HepG2 (cell line): Measurements from ENCODE around the gene BABAM2. TPM values are rescaled to one million over a fixed set of nuclear protein-coding genes. Genes with fewer than 3 reads are reported as not detected.

Experiments used
- ATAC-seq: fragments of 200-7000 bp; cut with Tn5 transposase; 3 replicates; pipeline ENCODE4 v1.9.1; 2020; ENCODE audit warnings: mild to moderate bottlenecking, moderate library complexity
- BruUV-seq: library from RNA; stranded (reverse); fragments of 400-500 nt; replicated peaks from 2 replicates; lab custom pipeline; 2021; lab: Mats Ljungman, UMichigan
- CTCF ChIA-PET: fragments of 300-600 bp; formaldehyde crosslinking; extraction: SDS; loops from one replicate; lab custom pipeline; 2021; ENCODE audit warnings: low total read pairs, inconsistent platforms, low intra/inter-chr PET ratio; lab: Yijun Ruan, JAX
- POLR2A ChIA-PET: fragments of 350-600 bp; sonication (Branson Sonifier 250); formaldehyde crosslinking; loops from one replicate; lab custom pipeline; 2020; ENCODE audit warnings: antibody characterized with exemption, inconsistent platforms; lab: Yijun Ruan, JAX
- DNase-seq: peaks from one replicate; pipeline ENCODE4 v3.0.0-alpha.2; 2015; ENCODE audit warnings: low spot score
- FAIRE-seq: peaks from 3 replicates; lab custom pipeline; 2011; peaks lifted over from hg19 to GRCh38; lab: Jason Lieb, UNC
- H2AFZ ChIP-seq: one replicate; pipeline ENCODE4 v1.6.1; 2011; ENCODE audit warnings: low read length, inconsistent platforms
- H3K27ac ChIP-seq: fragments of 300-600 bp; 3 replicates; pipeline ENCODE4 v1.8.0; 2011; ENCODE audit warnings: mixed run types, mild to moderate bottlenecking, mixed read lengths, low read length, inconsistent platforms; ENCODE audit not compliant: insufficient read depth; ENCODE audit errors: extremely low read length
- H3K27me3 ChIP-seq, 2 experiments: fragments of 200-600 bp in 1 of 2; 2 replicates in 1 of 2; 3 replicates in 1 of 2; pipeline versions ENCODE4 v1.6.0 to v1.8.0; 2011; ENCODE audit warnings: low read length in 2 of 2, mild to moderate bottlenecking in 2 of 2, moderate library complexity in 2 of 2, inconsistent platforms in 1 of 2; ENCODE audit not compliant: insufficient read depth in 2 of 2, control insufficient read depth in 1 of 2
- H3K36me3 ChIP-seq, 2 experiments: fragments of 200-600 bp in 1 of 2; replicated peaks in 1 of 2; 2 replicates in 1 of 2; 3 replicates in 1 of 2; pipeline versions ENCODE4 v1.5.1 to v1.8.0; 2011; ENCODE audit warnings: low read length in 2 of 2, inconsistent platforms in 1 of 2; ENCODE audit not compliant: insufficient read depth in 2 of 2, control insufficient read depth in 1 of 2
- H3K4me1 ChIP-seq: 2 replicates; pipeline ENCODE4 v1.5.1; 2012; ENCODE audit warnings: low read length, inconsistent platforms; ENCODE audit not compliant: insufficient read depth
- H3K4me2 ChIP-seq: 2 replicates; pipeline ENCODE4 v1.6.0; 2011; ENCODE audit warnings: low read depth, low read length, inconsistent platforms
- H3K4me3 ChIP-seq, 3 experiments: fragments of 200-600 bp in 1 of 3; sonication (generic), shearing (Covaris generic) in 1 of 3; replicated peaks in 1 of 3; 2 replicates each; pipeline ENCODE4 v1.5.1; 2011 to 2016; ENCODE audit warnings: low read length in 3 of 3, inconsistent platforms in 2 of 3, low read depth in 2 of 3, mild to moderate bottlenecking in 2 of 3, control low read depth in 1 of 3, mixed read lengths in 1 of 3; ENCODE audit not compliant: insufficient read depth in 1 of 3
- H3K79me2 ChIP-seq: one replicate; pipeline ENCODE4 v1.6.1; 2011; ENCODE audit warnings: low read length, inconsistent platforms; ENCODE audit not compliant: insufficient read depth
- H3K9ac ChIP-seq: 2 replicates; pipeline ENCODE4 v1.6.0; 2011; ENCODE audit warnings: mild to moderate bottlenecking, low read depth, low read length, inconsistent platforms; ENCODE audit not compliant: insufficient read depth
- H3K9me3 ChIP-seq: 2 replicates; pipeline ENCODE4 v1.5.1; 2012; ENCODE audit warnings: mild to moderate bottlenecking, low read length
- H4K20me1 ChIP-seq: 2 replicates; pipeline ENCODE4 v1.6.0; 2011; ENCODE audit warnings: inconsistent platforms, mild to moderate bottlenecking, low read length, moderate library complexity; ENCODE audit not compliant: insufficient read depth
- ARNTL ChIP-seq: sonication (generic); formaldehyde crosslinking; IDR thresholded peaks from 2 replicates; pipeline ENCODE4 v1.4.0; 2020; ENCODE audit warnings: mild to moderate bottlenecking, missing genetic modification reagents
- NONO ChIP-seq, 2 experiments: fragments of 450-650 bp in 1 of 2; sonication (generic) in 1 of 2; formaldehyde crosslinking in 1 of 2; IDR thresholded peaks in 1 of 2; conservative IDR thresholded peaks in 1 of 2; 2 replicates each; pipeline versions ENCODE4 v1.6.1 to v1.8.0; 2017 to 2022; ENCODE audit warnings: mild to moderate bottlenecking in 1 of 2, missing genetic modification reagents in 1 of 2, moderate library complexity in 1 of 2
- RBAK ChIP-seq: sonication (generic); formaldehyde crosslinking; IDR thresholded peaks from 2 replicates; pipeline ENCODE4 v1.5.1; 2020; ENCODE audit warnings: mild to moderate bottlenecking, missing genetic modification reagents
- SSRP1 ChIP-seq: IDR thresholded peaks from 2 replicates; pipeline ENCODE4 v1.6.1; 2016; ENCODE audit warnings: control low read depth
- ZNF276 ChIP-seq: sonication (generic); formaldehyde crosslinking; IDR thresholded peaks from 2 replicates; pipeline ENCODE4 v1.4.0; 2020; ENCODE audit warnings: mild to moderate bottlenecking, low read depth, missing genetic modification reagents
- ZNF589 ChIP-seq: sonication (generic); formaldehyde crosslinking; conservative IDR thresholded peaks from 2 replicates; pipeline ENCODE4 v1.8.0; 2022; ENCODE audit warnings: mild to moderate bottlenecking, moderate library complexity, missing genetic modification reagents
- ZNF747 ChIP-seq: sonication (generic); formaldehyde crosslinking; IDR thresholded peaks from 2 replicates; pipeline ENCODE4 v1.8.1; 2023; ENCODE audit warnings: missing genetic modification reagents, mild to moderate bottlenecking, borderline replicate concordance
- WGBS: methylation state at CpG from one replicate; pipeline ENCODE4 v1.1.6; 2017; ENCODE audit warnings: low lambda C conversion rate; 5-methylcytosine and 5-hydroxymethylcytosine counted together
- in situ Hi-C: cut with HindIII; loops from 2 replicates; pipeline ENCODE4 v1.10.0; 2017; ENCODE audit warnings: low pct_unique_long_range_greater_than_20kb; ENCODE audit not compliant: extremely low pct_ligation_motif_present
- intact Hi-C: fragments of 100-400 bp; cut with micrococcal nuclease; formaldehyde crosslinking; loops from one replicate; pipeline ENCODE4 v1.10.0; 2022; ENCODE audit not compliant: unreplicated experiment
- polyA plus RNA-seq, 8 experiments: library from polyadenylated mRNA; depleted of rRNA in 3 of 8; stranded (reverse) in 7 of 8; unstranded in 1 of 8; fragments of >200 nt; fragmentation: Illumina TruSeq in 4 of 8; extraction: Trizol in 4 of 8; gene quantifications; 2 replicates each; pipeline versions ENCODE4 v1.2.1 to v1.2.3, GENCODE V29; 2011 to 2016; ENCODE audit warnings: low read depth in 4 of 8, missing spikeins in 1 of 8, mixed read lengths in 1 of 8; ENCODE audit not compliant: insufficient read depth in 1 of 8
- total RNA-seq, 5 experiments: library from RNA; depleted of rRNA; stranded (reverse); fragments of >200 nt; fragmentation: Illumina TruSeq; extraction: Trizol; gene quantifications; 2 replicates each; pipeline ENCODE4 v1.2.3, GENCODE V29; 2016; ENCODE audit warnings: low read depth in 1 of 5
- TF ChIP-seq, protein P1 (sequence below): sonication (generic); formaldehyde crosslinking; IDR thresholded peaks from 2 replicates; pipeline ENCODE4 v1.8.0; 2022; ENCODE audit warnings: missing genetic modification reagents, mild to moderate bottlenecking, borderline replicate concordance

The BABAM2 gene
- total and polyA plus RNA-seq, 2 of the 13 experiments (the other 11 are each of a cell fraction or from before 2014, with no cell fraction given) = 24.9 to 28.0 TPM

GRCh38 chr2:28326469-28326805, 435.9 kb downstream of the BABAM2 start:
- POLR2A ChIA-PET = no interaction called here
- no peak overlapping the region for H3K9ac ChIP-seq
- no TSS peak for BruUV-seq

More at GRCh38 chr2:28326469-28326805, 435.9 kb downstream of the BABAM2 start:
- Histone ChIP-seq H3K4me3 (no peak overlapping the region), H3K4me1 (no peaks in the 10 kb centered on the region), H4K20me1 (no peaks in the 10 kb centered on the region), H3K9me3 (no peaks in the 10 kb centered on the region), H3K4me2 (no peak overlapping the region), H3K79me2 (no peaks in the 10 kb centered on the region), H3K36me3 (no peaks in the 10 kb centered on the region), H3K27ac (no peak overlapping the region), H3K27me3 (no peaks in the 10 kb centered on the region), H2AFZ (no peak overlapping the region)
- 100% methylated on average over 4 of the region's 4 CpGs for WGBS
- no peak for FAIRE-seq
- no peak for TF ChIP-seq ZNF747 (CRISPR knock-in tag)
- TF ChIP-seq ZNF589 (CRISPR knock-in tag) = no peak
- no peak for TF ChIP-seq ARNTL (CRISPR knock-in tag)
- TF ChIP-seq, protein P1, sequence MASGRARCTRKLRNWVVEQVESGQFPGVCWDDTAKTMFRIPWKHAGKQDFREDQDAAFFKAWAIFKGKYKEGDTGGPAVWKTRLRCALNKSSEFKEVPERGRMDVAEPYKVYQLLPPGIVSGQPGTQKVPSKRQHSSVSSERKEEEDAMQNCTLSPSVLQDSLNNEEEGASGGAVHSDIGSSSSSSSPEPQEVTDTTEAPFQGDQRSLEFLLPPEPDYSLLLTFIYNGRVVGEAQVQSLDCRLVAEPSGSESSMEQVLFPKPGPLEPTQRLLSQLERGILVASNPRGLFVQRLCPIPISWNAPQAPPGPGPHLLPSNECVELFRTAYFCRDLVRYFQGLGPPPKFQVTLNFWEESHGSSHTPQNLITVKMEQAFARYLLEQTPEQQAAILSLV (CRISPR knock-in tag) = no peak
- TF ChIP-seq SSRP1 = no peak
- no peak for TF ChIP-seq ZNF276 (CRISPR knock-in tag)
- no peak for TF ChIP-seq RBAK (CRISPR knock-in tag)
- no peak for TF ChIP-seq NONO (IDR thresholded peaks at IDR 0.05)
- no peak for TF ChIP-seq NONO (CRISPR knock-in tag; conservative IDR thresholded peaks at IDR 0.05)
- intact Hi-C loops (no loop called here), in situ Hi-C loops (no loop called here)
- ATAC-seq = no peak
- DNase-seq = no peak
- CTCF ChIA-PET = no interaction called here
